Measurements from ENCODE around the gene KCNQ4.

Gene KCNQ4

GRCh38 chr1:40782371-40782956, 1.1 kb upstream of the KCNQ4 start:
- peak overlapping the region; percentile 60 for H3K4me3 Mint-ChIP-seq
- H3K4me1 Mint-ChIP-seq: peaks cover 15% of the 10 kb centered on the region
- ATAC-seq: no peak
- peaks cover 1% of the 10 kb centered on the region for H3K36me3 Mint-ChIP-seq
- no peak overlapping the region for H3K27ac Mint-ChIP-seq
- no peaks in the 10 kb centered on the region for H3K9me3 Mint-ChIP-seq
- no peak for DNase-seq (ENCODE audit: low spot score in 2 of 2)

GRCh38 chr1:40784141-40784770, 669 bp downstream of the KCNQ4 start:
- H3K4me3 Mint-ChIP-seq: peak overlapping the region; percentile 63
- H3K4me1 Mint-ChIP-seq: peaks cover 15% of the 10 kb centered on the region
- no peak for DNase-seq (ENCODE audit: low spot score in 2 of 2)
- H3K9me3 Mint-ChIP-seq: no peaks in the 10 kb centered on the region
- H3K27ac Mint-ChIP-seq: no peak overlapping the region
- H3K36me3 Mint-ChIP-seq: no peaks in the 10 kb centered on the region
- no peak for ATAC-seq

- no peak for DNase-seq (ENCODE audit: low spot score in 2 of 2)
- ATAC-seq: no peak
- Mint-ChIP-seq H3K9me3 (no peaks in the 10 kb centered on the region), H3K27ac (no peak overlapping the region), H3K36me3 (no peaks in the 10 kb centered on the region), H3K4me3 (peak overlapping the region; percentile 63), H3K4me1 (peaks cover 15% of the 10 kb centered on the region)
Observed at GRCh38 chr1:40784771-40785151, 1.2 kb downstream of the KCNQ4 start.

- ATAC-seq (no peak), DNase-seq (ENCODE audit: low spot score in 2 of 2) (no peak)
- no peak overlapping the region for H3K27ac Mint-ChIP-seq
- no peaks in the 10 kb centered on the region for H3K36me3 Mint-ChIP-seq
- H3K4me1 Mint-ChIP-seq: peaks cover 15% of the 10 kb centered on the region
- H3K4me3 Mint-ChIP-seq: peak overlapping the region; percentile 63
- H3K9me3 Mint-ChIP-seq: no peaks in the 10 kb centered on the region
Observed at GRCh38 chr1:40785446-40785845, 1.9 kb downstream of the KCNQ4 start.

GRCh38 chr1:40786171-40786994, 2.8 kb downstream of the KCNQ4 start:
- H3K4me1 Mint-ChIP-seq: peaks cover 15% of the 10 kb centered on the region

GRCh38 chr1:40786995-40787705, 3.6 kb downstream of the KCNQ4 start:
- H3K4me3 Mint-ChIP-seq: no peak overlapping the region
- ATAC-seq: no peak
- no peak for DNase-seq (ENCODE audit: low spot score in 2 of 2)
- no peaks in the 10 kb centered on the region for H3K36me3 Mint-ChIP-seq
- H3K9me3 Mint-ChIP-seq: no peaks in the 10 kb centered on the region
- no peak overlapping the region for H3K27ac Mint-ChIP-seq
- peaks cover 15% of the 10 kb centered on the region for H3K4me1 Mint-ChIP-seq

More at GRCh38 chr1:40786171-40786994, 2.8 kb downstream of the KCNQ4 start:
- Mint-ChIP-seq H3K36me3 (no peaks in the 10 kb centered on the region), H3K27ac (no peak overlapping the region), H3K4me3 (no peak overlapping the region), H3K9me3 (no peaks in the 10 kb centered on the region)
- no peak for ATAC-seq
- no peak for DNase-seq (ENCODE audit: low spot score in 2 of 2)

GRCh38 chr1:40787737-40788560, 4.4 kb downstream of the KCNQ4 start:
- Mint-ChIP-seq H3K4me3 (no peak overlapping the region), H3K9me3 (no peaks in the 10 kb centered on the region), H3K36me3 (no peaks in the 10 kb centered on the region), H3K4me1 (peaks cover 12% of the 10 kb centered on the region), H3K27ac (no peak overlapping the region)
- DNase-seq (ENCODE audit: low spot score in 2 of 2) (no peak), ATAC-seq (no peak)

GRCh38 chr1:40788561-40789341, 5.2 kb downstream of the KCNQ4 start:
- peaks cover 6% of the 10 kb centered on the region for H3K4me1 Mint-ChIP-seq
- ATAC-seq (no peak), DNase-seq (ENCODE audit: low spot score in 2 of 2) (no peak)
- no peak overlapping the region for H3K4me3 Mint-ChIP-seq
- H3K27ac Mint-ChIP-seq: no peak overlapping the region
- H3K36me3 Mint-ChIP-seq: no peaks in the 10 kb centered on the region
- no peaks in the 10 kb centered on the region for H3K9me3 Mint-ChIP-seq

GRCh38 chr1:40789342-40789598, 5.7 kb downstream of the KCNQ4 start:
- Mint-ChIP-seq H3K9me3 (no peaks in the 10 kb centered on the region), H3K36me3 (no peaks in the 10 kb centered on the region), H3K4me3 (no peak overlapping the region), H3K27ac (no peak overlapping the region), H3K4me1 (peaks cover 5% of the 10 kb centered on the region)
- no peak for DNase-seq (ENCODE audit: low spot score in 2 of 2)
- no peak for ATAC-seq

GRCh38 chr1:40789661-40790430, 6.3 kb downstream of the KCNQ4 start:
- H3K36me3 Mint-ChIP-seq: no peaks in the 10 kb centered on the region
- H3K9me3 Mint-ChIP-seq: no peaks in the 10 kb centered on the region
- no peaks in the 10 kb centered on the region for H3K4me1 Mint-ChIP-seq
- DNase-seq (ENCODE audit: low spot score in 2 of 2) (no peak), ATAC-seq (no peak)
- no peak overlapping the region for H3K27ac Mint-ChIP-seq
- no peak overlapping the region for H3K4me3 Mint-ChIP-seq

GRCh38 chr1:40792036-40792435, 8.4 kb downstream of the KCNQ4 start:
- no peak for DNase-seq (ENCODE audit: low spot score in 2 of 2)
- Mint-ChIP-seq H3K9me3 (no peaks in the 10 kb centered on the region), H3K27ac (no peak overlapping the region), H3K4me3 (no peak overlapping the region), H3K4me1 (peaks cover 15% of the 10 kb centered on the region), H3K36me3 (no peaks in the 10 kb centered on the region)
- no peak for ATAC-seq

- H3K9me3 Mint-ChIP-seq: no peaks in the 10 kb centered on the region
- peaks cover 22% of the 10 kb centered on the region for H3K4me1 Mint-ChIP-seq
- H3K4me3 Mint-ChIP-seq: no peak overlapping the region
- H3K36me3 Mint-ChIP-seq: no peaks in the 10 kb centered on the region
- DNase-seq (ENCODE audit: low spot score in 2 of 2): no peak
- H3K27ac Mint-ChIP-seq: no peak overlapping the region
- ATAC-seq: no peak
Observed at GRCh38 chr1:40793617-40794016, 10.0 kb downstream of the KCNQ4 start.

- peaks cover 22% of the 10 kb centered on the region for H3K4me1 Mint-ChIP-seq
- no peak for DNase-seq (ENCODE audit: low spot score in 2 of 2)
- no peaks in the 10 kb centered on the region for H3K9me3 Mint-ChIP-seq
- H3K36me3 Mint-ChIP-seq: no peaks in the 10 kb centered on the region
- no peak overlapping the region for H3K4me3 Mint-ChIP-seq
- H3K27ac Mint-ChIP-seq: no peak overlapping the region
- no peak for ATAC-seq
Observed at GRCh38 chr1:40794048-40794447, 10.5 kb downstream of the KCNQ4 start.
